ENCODE measurements around the gene RGL3. TPM values are rescaled to one million over a fixed set of nuclear protein-coding genes. Genes with fewer than 3 reads are reported as not detected.

RGL3 gene
- total RNA-seq, 1 donor from 2014 or later = 3.6 TPM

DNA sequence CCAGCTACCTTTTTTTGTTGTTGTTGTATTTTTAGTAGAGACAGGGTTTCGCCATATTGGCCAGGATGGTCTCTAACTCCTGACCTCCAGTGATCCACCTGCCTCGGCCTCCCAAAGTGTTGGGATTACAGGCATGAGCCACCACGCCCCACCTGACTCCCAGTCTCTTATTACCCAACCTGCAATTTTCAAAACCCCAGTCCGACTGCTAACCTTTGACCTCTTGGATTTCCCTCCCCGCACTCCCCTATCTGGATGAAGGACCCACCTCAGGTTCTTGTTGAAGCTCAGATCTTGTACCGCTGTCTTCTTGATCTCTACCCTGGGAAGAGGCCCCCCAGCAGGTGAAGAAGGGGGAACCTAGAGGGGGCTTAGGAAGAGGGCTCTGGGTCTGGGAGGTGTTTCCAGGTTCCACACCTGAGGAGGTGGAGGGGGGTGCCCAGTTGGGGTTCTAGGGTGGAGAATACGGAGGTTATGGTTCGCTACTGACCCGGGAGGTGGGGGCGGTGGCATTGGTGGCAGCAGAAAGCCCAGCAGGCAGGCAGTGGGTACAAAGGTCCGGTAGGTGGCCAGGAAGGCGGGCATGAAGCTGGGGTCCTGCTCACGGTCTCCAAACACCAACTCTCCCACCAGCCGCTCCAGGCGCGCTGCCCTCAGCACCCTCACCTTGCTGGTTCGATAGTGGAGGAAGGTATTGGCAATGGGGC is 2.6 kb downstream of the RGL3 start:
- no peaks in the 10 kb centered on the region for H3K79me2 ChIP-seq (ENCODE audit: insufficient read depth, low read length)
- peaks cover 27% of the 10 kb centered on the region for H3K27me3 Mint-ChIP-seq (ENCODE audit: low read depth, unreplicated experiment)
- H3K27me3 ChIP-seq (ENCODE audit: insufficient read depth, low read length) = peaks cover 35% of the 10 kb centered on the region
- no peaks in the 10 kb centered on the region for H3K36me3 Mint-ChIP-seq (ENCODE audit: low read depth, unreplicated experiment)
- H4K20me1 ChIP-seq (ENCODE audit: insufficient read depth, low read length) = no peaks in the 10 kb centered on the region
- no peaks in the 10 kb centered on the region for H3K9me3 ChIP-seq (ENCODE audit: insufficient read depth, low read depth, low read length)
- H3K9ac ChIP-seq (ENCODE audit: low read length) = no peak overlapping the region
- DNase-seq (ENCODE audit: low read depth) = no peak
- H3K36me3 ChIP-seq (ENCODE audit: insufficient read depth, low read length) = no peaks in the 10 kb centered on the region
- TF ChIP-seq, protein P1, sequence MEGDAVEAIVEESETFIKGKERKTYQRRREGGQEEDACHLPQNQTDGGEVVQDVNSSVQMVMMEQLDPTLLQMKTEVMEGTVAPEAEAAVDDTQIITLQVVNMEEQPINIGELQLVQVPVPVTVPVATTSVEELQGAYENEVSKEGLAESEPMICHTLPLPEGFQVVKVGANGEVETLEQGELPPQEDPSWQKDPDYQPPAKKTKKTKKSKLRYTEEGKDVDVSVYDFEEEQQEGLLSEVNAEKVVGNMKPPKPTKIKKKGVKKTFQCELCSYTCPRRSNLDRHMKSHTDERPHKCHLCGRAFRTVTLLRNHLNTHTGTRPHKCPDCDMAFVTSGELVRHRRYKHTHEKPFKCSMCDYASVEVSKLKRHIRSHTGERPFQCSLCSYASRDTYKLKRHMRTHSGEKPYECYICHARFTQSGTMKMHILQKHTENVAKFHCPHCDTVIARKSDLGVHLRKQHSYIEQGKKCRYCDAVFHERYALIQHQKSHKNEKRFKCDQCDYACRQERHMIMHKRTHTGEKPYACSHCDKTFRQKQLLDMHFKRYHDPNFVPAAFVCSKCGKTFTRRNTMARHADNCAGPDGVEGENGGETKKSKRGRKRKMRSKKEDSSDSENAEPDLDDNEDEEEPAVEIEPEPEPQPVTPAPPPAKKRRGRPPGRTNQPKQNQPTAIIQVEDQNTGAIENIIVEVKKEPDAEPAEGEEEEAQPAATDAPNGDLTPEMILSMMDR (IDR thresholded peaks at IDR 0.05; ENCODE audit: insufficient read depth, low read depth, low read length) = no peak
- TF ChIP-seq EZH2 (IDR thresholded peaks at IDR 0.05; ENCODE audit: insufficient read depth, low read length) = no peak
- no peak overlapping the region for H3K27ac ChIP-seq (ENCODE audit: low read depth, low read length)
- no peak for FAIRE-seq
- peaks cover 3% of the 10 kb centered on the region for H3K4me1 ChIP-seq (ENCODE audit: insufficient read depth, low read length)
- no peak overlapping the region for H3K4me3 ChIP-seq (ENCODE audit: insufficient read depth, low read depth, low read length)
- no peak overlapping the region for H2AFZ ChIP-seq (ENCODE audit: low read depth, low read length)
- no peaks in the 10 kb centered on the region for H3K9me3 Mint-ChIP-seq (ENCODE audit: unreplicated experiment)
- no peaks in the 10 kb centered on the region for H3K4me1 Mint-ChIP-seq (ENCODE audit: low read depth, unreplicated experiment)
- H3K4me2 ChIP-seq (ENCODE audit: low read length) = no peak overlapping the region
- no peak overlapping the region for H3K4me3 Mint-ChIP-seq (ENCODE audit: unreplicated experiment)
- H3K27ac Mint-ChIP-seq (ENCODE audit: unreplicated experiment) = no peak overlapping the region

DNA sequence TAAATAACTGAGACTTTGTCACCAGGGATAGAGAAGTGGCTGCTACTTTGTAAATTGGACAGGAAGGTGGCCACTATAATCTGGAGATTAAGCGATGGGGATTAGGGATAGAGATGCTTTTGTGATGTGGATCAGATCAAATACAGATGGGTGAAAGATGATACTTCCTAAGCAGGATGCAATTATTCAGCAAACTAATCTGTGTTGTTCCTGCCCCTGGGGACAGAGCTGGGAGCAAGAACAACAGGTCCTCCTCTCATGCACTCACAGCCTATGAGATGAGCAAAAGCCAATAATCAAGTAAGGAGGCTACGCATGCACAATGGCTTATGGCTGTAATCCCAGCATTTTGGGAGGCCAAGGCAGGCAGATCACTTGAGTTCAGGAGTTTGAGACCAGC is 4.6 kb downstream of the RGL3 start:
- no peak overlapping the region for H3K4me3 Mint-ChIP-seq (ENCODE audit: unreplicated experiment)
- no peak for DNase-seq (ENCODE audit: low read depth)
- H3K79me2 ChIP-seq (ENCODE audit: insufficient read depth, low read length) = no peaks in the 10 kb centered on the region
- H3K27me3 Mint-ChIP-seq (ENCODE audit: low read depth, unreplicated experiment) = peaks cover 13% of the 10 kb centered on the region
- no peaks in the 10 kb centered on the region for H3K36me3 Mint-ChIP-seq (ENCODE audit: low read depth, unreplicated experiment)
- H3K4me2 ChIP-seq (ENCODE audit: low read length) = no peak overlapping the region
- no peak overlapping the region for H3K27ac ChIP-seq (ENCODE audit: low read depth, low read length)
- H2AFZ ChIP-seq (ENCODE audit: low read depth, low read length) = no peak overlapping the region
- H3K4me1 Mint-ChIP-seq (ENCODE audit: low read depth, unreplicated experiment) = peaks cover 2% of the 10 kb centered on the region
- H3K9ac ChIP-seq (ENCODE audit: low read length) = no peak overlapping the region
- no peaks in the 10 kb centered on the region for H3K9me3 Mint-ChIP-seq (ENCODE audit: unreplicated experiment)
- no peak for FAIRE-seq
- H3K27me3 ChIP-seq (ENCODE audit: insufficient read depth, low read length) = peaks cover 17% of the 10 kb centered on the region
- H3K4me1 ChIP-seq (ENCODE audit: insufficient read depth, low read length) = peaks cover 3% of the 10 kb centered on the region
- no peak for TF ChIP-seq EZH2 (IDR thresholded peaks at IDR 0.05; ENCODE audit: insufficient read depth, low read length)
- TF ChIP-seq, protein P1 (IDR thresholded peaks at IDR 0.05; ENCODE audit: insufficient read depth, low read depth, low read length) = no peak
- no peak overlapping the region for H3K27ac Mint-ChIP-seq (ENCODE audit: unreplicated experiment)
- no peaks in the 10 kb centered on the region for H4K20me1 ChIP-seq (ENCODE audit: insufficient read depth, low read length)
- H3K36me3 ChIP-seq (ENCODE audit: insufficient read depth, low read length) = no peaks in the 10 kb centered on the region
- no peak overlapping the region for H3K4me3 ChIP-seq (ENCODE audit: insufficient read depth, low read depth, low read length)
- no peaks in the 10 kb centered on the region for H3K9me3 ChIP-seq (ENCODE audit: insufficient read depth, low read depth, low read length)

DNA sequence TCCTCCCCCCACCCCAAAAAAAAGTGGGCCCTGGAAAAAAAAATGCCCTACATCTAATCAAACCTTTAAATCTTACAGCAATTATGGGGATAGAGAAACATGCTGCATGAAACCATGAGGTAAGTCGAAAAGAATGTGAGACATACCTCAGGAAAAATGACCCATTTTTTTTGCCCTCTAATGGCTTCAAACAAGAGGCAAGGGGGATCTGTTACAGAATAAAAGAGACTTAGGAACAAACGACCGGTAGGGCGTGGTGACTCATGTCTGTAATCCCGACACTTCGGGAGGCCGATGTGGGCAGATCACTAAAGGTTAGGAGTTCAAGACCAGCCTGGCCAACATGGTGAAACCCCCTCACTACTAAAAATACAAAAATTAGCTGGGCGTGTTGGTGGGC is 8.4 kb downstream of the RGL3 start:
- no peaks in the 10 kb centered on the region for H3K9me3 Mint-ChIP-seq (ENCODE audit: unreplicated experiment)
- DNase-seq (ENCODE audit: low read depth) = peak; percentile 22
- H3K9me3 ChIP-seq (ENCODE audit: insufficient read depth, low read depth, low read length) = no peaks in the 10 kb centered on the region

More for the DNA sequence above, 8.4 kb downstream of the RGL3 start:
- FAIRE-seq = no peak
- Mint-ChIP-seq H3K36me3 (ENCODE audit: low read depth, unreplicated experiment) (no peaks in the 10 kb centered on the region), H3K4me3 (ENCODE audit: unreplicated experiment) (no peak overlapping the region), H3K27ac (ENCODE audit: unreplicated experiment) (no peak overlapping the region), H3K27me3 (ENCODE audit: low read depth, unreplicated experiment) (no peaks in the 10 kb centered on the region), H3K4me1 (ENCODE audit: low read depth, unreplicated experiment) (peaks cover 2% of the 10 kb centered on the region)
- H3K36me3 ChIP-seq (ENCODE audit: insufficient read depth, low read length) = no peaks in the 10 kb centered on the region
- peaks cover 3% of the 10 kb centered on the region for H3K4me1 ChIP-seq (ENCODE audit: insufficient read depth, low read length)
- TF ChIP-seq, protein P1 (IDR thresholded peaks at IDR 0.05; ENCODE audit: insufficient read depth, low read depth, low read length) = no peak
- no peak for TF ChIP-seq EZH2 (IDR thresholded peaks at IDR 0.05; ENCODE audit: insufficient read depth, low read length)
- no peak overlapping the region for H3K9ac ChIP-seq (ENCODE audit: low read length)
- H3K4me3 ChIP-seq (ENCODE audit: insufficient read depth, low read depth, low read length) = no peak overlapping the region
- H3K79me2 ChIP-seq (ENCODE audit: insufficient read depth, low read length) = no peaks in the 10 kb centered on the region
- no peaks in the 10 kb centered on the region for H4K20me1 ChIP-seq (ENCODE audit: insufficient read depth, low read length)
- H2AFZ ChIP-seq (ENCODE audit: low read depth, low read length) = no peak overlapping the region
- peaks cover 3% of the 10 kb centered on the region for H3K27me3 ChIP-seq (ENCODE audit: insufficient read depth, low read length)
- no peak overlapping the region for H3K27ac ChIP-seq (ENCODE audit: low read depth, low read length)
- no peak overlapping the region for H3K4me2 ChIP-seq (ENCODE audit: low read length)

All from astrocyte (in vitro differentiated cells and primary cell).